HL-60 (cell line): ENCODE data around the gene SACM1L.

Experiments used
- DNase-seq, 2 experiments: peaks; one replicate each; pipeline ENCODE4 v3.0.0-alpha.2; 2010 to 2020; ENCODE audit warnings: low read depth in 1 of 2, low spot score in 1 of 2
- H3K27ac ChIP-seq: fragments of 250-450 bp; sonication (Bioruptor Pico); replicated peaks from 2 replicates; pipeline ENCODE4 v1.5.1; 2020; ENCODE audit warnings: mild to moderate bottlenecking, moderate library complexity
- H3K27me3 ChIP-seq: fragments of 250-450 bp; sonication (Bioruptor Pico); 2 replicates; pipeline ENCODE4 v1.5.1; 2021; ENCODE audit warnings: mild to moderate bottlenecking, moderate library complexity; ENCODE audit not compliant: insufficient read depth, poor library complexity, severe bottlenecking
- H3K4me3 ChIP-seq: replicated peaks from 2 replicates; pipeline ENCODE4 v1.5.1; 2011; ENCODE audit warnings: mild to moderate bottlenecking, control low read depth, low read length; ENCODE audit not compliant: insufficient read depth
- CTCF ChIP-seq: IDR thresholded peaks from one replicate; pipeline ENCODE4 v1.5.1; 2011; ENCODE audit warnings: low read length, control low read depth, inconsistent platforms; ENCODE audit not compliant: insufficient read depth
- GABPA ChIP-seq: IDR thresholded peaks from 2 replicates; pipeline ENCODE4 v1.6.1; 2012; ENCODE audit warnings: low read depth
- POLR2AphosphoS5 ChIP-seq: IDR thresholded peaks from 2 replicates; pipeline ENCODE4 v1.6.1; 2012; ENCODE audit warnings: low read depth
- REST ChIP-seq: IDR thresholded peaks from 2 replicates; pipeline ENCODE4 v1.6.1; 2012; ENCODE audit warnings: low read depth; ENCODE audit not compliant: insufficient replicate concordance
- SPI1 ChIP-seq: IDR thresholded peaks from 2 replicates; pipeline ENCODE4 v1.6.1; 2012; ENCODE audit warnings: low read depth, mild to moderate bottlenecking, borderline replicate concordance

Gene SACM1L

GRCh38 chr3:45666757-45667431 lies 22.3 kb upstream of the SACM1L start:
- Histone ChIP-seq H3K4me3 (no peak overlapping the region), H3K27ac (no peak overlapping the region), H3K27me3 (no peaks in the 10 kb centered on the region)
- no peak for DNase-seq
- TF ChIP-seq REST: no peak
- no peak for TF ChIP-seq CTCF
- TF ChIP-seq GABPA: no peak
- TF ChIP-seq SPI1: no peak
- TF ChIP-seq POLR2AphosphoS5: no peak

- Histone ChIP-seq H3K4me3 (no peak overlapping the region), H3K27ac (no peak overlapping the region), H3K27me3 (no peaks in the 10 kb centered on the region)
- TF ChIP-seq SPI1 (no peak), CTCF (no peak), GABPA (no peak), POLR2AphosphoS5 (no peak), REST (no peak)
- DNase-seq: no peak
These were observed 21.6 kb upstream of the SACM1L start for GRCh38 chr3:45667569-45667934.

GRCh38 chr3:45670436-45670835 lies 18.8 kb upstream of the SACM1L start:
- H3K4me3 ChIP-seq: no peak overlapping the region
- H3K27me3 ChIP-seq: no peaks in the 10 kb centered on the region
- DNase-seq: no peak
- H3K27ac ChIP-seq: no peak overlapping the region
- no peak for TF ChIP-seq SPI1

- TF ChIP-seq CTCF: no peak
- no peak for TF ChIP-seq POLR2AphosphoS5
- TF ChIP-seq REST: no peak
- no peak for TF ChIP-seq SPI1
- TF ChIP-seq GABPA: no peak
- Histone ChIP-seq H3K4me3 (no peak overlapping the region), H3K27ac (no peak overlapping the region), H3K27me3 (no peaks in the 10 kb centered on the region)
- DNase-seq: no peak
These were observed 18.2 kb upstream of the SACM1L start for GRCh38 chr3:45670991-45671390.
